H54 (cell line): ENCODE results near the gene TMC2.

ENCODE experiments used
- DNase-seq: peaks from one replicate; pipeline ENCODE4 v3.0.0; 2011; ENCODE audit warnings: low spot score, mixed read lengths; ENCODE audit not compliant: insufficient read length
- FAIRE-seq: peaks from 3 replicates; lab custom pipeline; 2011; peaks lifted over from hg19 to GRCh38; lab: Jason Lieb, UNC
- POLR2A ChIP-seq: IDR thresholded peaks from 2 replicates; pipeline ENCODE4 v1.6.1; 2011; ENCODE audit warnings: low read depth, mild to moderate bottlenecking, low read length

Gene TMC2

DNA sequence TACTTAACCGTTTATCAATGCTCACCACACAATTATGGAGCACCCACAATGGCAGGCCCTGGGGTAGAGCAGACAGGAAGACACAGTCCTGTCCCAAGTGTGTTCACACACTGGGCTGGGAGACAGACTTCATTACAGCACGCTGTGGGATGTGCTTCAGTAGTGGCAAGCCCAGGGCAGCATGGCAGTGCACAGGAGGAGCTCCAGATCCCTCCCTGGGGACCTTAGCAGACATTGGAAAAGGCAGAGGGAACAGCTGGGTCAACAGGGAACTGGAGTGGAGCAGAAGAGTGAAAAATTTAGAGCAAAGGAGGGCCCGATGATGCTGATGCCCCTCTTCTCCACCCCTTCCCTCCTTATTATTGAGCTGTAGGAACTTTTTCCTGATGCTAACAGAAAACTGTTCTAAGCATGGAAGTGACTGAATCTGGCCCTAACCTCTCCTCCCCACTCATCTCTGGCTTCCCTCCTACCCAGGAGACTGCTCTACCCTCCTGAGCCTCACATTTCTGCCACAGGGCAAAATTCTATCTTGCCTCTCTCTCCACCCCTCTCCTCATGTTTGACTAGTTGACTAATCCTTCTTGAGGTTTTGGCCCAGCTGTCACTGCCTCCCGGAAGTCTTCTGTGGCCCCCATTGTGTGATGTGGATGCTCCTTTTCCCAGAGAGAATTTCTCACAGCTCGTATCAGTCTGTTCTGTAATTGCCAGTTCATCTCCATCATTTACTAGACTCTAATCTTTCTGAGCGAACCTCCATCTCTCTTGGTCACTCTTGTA is 74.8 kb downstream of the TMC2 start:
- no peak for FAIRE-seq
- no peak for DNase-seq
- TF ChIP-seq POLR2A, result no peak

DNA sequence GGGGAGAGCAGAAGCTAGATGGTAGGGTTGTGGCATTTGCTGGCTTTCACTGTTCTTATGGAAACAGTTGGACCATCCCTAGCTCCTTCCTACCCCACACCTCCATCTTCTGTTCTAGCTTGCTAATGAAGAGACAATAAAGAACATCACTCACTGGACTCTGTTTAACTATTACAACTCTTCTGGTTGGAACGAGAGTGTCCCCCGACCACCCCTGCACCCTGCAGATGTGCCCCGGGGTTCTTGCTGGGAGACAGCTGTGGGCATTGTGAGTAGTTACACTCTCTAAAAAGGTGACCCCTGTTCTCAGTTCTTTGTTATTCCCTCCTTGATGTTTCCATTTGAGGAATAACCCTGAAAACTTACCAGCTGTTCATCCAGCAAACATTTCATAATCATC is 75.7 kb downstream of the TMC2 start:
- FAIRE-seq (no peak), DNase-seq (no peak)

DNA sequence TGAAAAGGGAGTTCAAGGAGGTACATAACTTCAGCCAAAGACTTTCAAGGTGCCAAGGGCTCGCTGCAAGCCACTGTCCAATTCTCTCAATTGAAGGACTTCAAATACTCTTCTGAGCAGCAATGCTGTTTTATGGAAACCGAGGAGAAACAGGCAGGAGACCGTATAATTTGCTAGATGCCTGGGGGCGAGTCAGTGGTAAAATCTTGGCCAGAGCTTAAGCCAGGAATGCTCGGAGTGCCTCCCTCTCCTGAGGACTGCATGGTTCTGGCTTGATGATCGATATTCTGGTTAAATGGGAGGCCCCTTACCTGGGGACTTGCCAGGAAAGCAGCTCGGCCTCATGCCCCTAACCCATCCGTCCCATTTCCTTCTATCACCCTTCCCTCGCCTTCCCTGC is 80.3 kb downstream of the TMC2 start:
- FAIRE-seq, result no peak
- TF ChIP-seq POLR2A, result no peak
- DNase-seq, result no peak

More for the DNA sequence above, 75.7 kb downstream of the TMC2 start:
- TF ChIP-seq POLR2A, result no peak

DNA sequence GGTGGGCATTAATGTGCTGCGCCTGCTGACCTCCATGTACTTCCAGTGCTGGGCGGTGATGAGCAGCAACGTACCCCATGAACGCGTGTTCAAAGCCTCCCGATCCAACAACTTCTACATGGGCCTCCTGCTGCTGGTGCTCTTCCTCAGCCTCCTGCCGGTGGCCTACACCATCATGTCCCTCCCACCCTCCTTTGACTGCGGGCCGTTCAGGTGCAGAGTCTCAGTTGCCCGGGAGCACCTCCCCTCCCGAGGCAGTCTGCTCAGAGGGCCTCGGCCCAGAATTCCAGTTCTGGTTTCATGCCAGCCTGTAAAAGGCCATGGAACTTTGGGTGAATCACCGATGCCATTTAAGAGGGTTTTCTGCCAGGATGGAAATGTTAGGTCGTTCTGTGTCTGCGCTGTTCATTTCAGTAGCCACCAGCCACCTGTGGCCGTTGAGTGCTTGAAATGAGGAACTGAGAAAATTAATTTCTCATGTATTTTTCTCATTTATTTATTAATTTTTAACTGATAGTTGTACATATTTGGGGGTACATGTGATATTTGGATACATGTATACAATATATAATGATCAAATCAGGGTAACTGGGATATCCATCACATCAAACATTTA is 80.8 kb downstream of the TMC2 start:
- DNase-seq, result no peak
- no peak for FAIRE-seq
- TF ChIP-seq POLR2A, result no peak

DNA sequence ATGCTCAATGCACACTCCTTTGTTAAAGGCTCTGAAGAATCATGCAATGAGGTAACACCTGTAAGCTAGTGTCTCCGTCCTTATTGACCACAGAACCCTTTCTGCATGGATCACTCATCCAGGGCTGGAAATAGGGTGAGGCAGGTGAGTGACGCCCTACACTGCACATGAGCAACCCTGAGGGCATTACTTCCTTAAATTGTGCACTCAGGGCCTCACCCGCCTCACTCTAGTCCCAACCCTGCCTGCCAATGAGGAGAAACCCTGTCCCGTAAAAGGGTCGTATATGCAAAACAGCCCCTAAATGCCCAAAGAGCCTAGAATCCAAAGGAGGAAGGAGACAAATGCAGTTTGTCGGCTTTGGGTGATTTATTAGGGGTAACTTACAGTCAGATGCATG is 82.4 kb downstream of the TMC2 start:
- no peak for DNase-seq
- no peak for FAIRE-seq

DNA sequence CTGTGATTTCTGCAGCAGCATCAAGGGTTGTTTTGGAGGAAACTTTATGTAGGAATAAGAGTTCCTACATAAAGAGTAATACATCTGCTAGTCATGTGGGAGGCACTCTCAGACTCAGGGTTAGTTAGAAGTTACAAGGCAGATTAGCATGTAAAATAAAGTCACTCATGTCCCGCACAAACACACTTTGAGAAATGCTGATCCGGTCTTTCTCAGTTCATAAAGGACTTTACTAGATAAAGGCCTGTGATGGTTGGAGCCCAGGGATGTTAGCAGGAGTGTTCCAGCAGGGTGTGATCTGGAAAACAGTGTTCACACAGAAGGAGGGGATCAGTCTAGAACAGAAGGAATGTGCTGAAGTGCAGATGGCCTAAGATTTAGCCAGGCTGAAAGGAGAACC is 83.0 kb downstream of the TMC2 start:
- FAIRE-seq (no peak), DNase-seq (no peak)
- no peak for TF ChIP-seq POLR2A

More for the DNA sequence above, 82.4 kb downstream of the TMC2 start:
- TF ChIP-seq POLR2A, result no peak

DNA sequence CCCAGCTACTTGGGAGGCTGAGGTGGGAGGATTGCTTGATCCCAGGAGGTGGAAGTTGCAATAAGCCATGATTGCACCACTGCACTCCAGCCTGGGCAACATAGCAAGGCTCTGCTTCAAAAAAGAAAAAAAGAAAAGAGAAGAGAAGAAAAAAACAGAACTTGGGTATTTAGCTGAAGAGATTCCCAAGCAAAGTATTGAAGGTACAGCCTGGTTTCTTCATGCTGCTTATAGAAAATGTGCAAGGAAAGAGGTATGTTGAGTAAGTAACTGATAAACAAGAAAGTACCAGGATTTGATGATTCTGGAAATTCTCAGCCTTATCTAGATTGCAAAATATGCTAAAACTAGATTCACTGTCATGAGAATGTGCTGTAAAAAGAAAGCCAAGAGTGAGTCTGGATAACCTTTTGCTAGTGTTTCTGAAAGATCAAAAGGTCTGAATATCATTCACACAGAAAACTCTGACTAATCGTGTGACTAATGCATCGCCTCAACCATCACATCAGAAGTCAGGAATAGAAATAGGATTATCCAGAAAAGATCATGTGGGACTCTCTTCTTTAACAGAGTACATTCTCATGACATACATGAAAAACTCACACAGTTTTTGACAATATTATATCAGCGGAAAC is 83.7 kb downstream of the TMC2 start:
- TF ChIP-seq POLR2A, result no peak
- DNase-seq, result no peak
- no peak for FAIRE-seq

DNA sequence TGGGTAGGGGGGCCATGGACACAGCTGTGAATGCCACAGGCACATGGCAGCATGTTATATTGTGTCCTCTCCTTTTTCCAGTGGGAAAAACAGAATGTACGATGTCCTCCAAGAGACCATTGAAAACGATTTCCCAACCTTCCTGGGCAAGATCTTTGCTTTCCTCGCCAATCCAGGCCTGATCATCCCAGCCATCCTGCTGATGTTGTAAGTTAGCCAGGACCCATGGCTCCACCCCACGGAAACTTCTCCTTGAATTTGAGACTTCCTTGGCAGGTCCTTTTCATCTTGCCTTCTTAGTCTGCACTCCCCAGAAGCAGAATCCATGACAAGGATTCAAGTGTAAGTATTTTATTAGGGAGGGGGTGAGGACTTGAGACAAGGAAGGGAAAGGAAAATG is 87.8 kb downstream of the TMC2 start:
- FAIRE-seq (no peak), DNase-seq (no peak)
- TF ChIP-seq POLR2A, result no peak

DNA sequence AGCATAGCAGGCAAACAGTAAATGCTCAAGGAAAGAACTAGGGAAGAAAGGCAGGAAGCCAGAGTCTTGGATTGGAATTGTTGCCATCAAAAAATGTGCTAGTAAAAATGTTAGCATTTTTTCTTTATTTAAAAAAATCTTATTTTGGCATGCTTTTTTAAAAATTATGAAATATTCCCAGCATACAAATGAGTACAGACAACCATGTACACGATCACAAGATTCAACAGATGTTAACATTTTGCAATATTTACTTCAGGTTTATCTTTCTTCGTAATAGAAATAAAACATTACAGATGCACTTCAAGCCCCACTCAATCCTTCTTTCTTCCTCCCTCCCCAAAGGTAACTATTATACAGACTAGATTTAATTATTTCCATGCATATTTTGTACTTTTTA is 88.7 kb downstream of the TMC2 start:
- TF ChIP-seq POLR2A, result no peak
- DNase-seq (no peak), FAIRE-seq (no peak)

DNA sequence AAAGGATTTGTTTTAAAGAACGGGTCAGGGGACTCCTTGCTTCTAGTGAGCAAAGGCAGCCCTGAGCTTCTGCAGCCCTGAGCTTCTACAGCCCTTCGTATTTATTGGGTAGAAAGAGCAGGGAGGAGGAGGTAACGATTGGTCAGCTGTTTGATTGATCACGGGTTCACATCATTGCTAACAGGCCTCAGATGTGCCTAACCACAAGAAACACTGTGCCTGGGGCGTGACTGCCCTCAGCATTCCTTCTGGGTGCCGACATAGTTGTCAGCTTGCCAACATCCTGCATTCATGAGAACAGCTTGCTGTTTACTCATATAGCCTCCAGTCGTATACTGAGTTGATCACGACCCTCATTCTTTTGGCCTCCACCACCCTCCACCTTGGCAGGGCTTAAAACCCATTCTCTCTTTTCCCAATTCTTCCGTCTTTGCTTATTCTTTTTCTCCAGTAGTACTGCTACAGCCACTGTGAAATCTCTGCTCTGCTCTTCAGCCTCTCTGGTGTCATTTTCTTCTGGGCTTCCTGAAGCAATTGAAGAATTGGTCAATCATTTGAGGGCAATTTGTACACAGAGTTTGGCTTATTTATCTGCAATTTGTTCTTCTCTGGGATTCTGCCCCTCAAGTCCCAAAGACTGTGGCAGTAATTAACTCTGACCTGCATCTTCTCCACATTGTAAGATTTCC is 90.6 kb downstream of the TMC2 start:
- FAIRE-seq, result peak; percentile 36

DNA sequence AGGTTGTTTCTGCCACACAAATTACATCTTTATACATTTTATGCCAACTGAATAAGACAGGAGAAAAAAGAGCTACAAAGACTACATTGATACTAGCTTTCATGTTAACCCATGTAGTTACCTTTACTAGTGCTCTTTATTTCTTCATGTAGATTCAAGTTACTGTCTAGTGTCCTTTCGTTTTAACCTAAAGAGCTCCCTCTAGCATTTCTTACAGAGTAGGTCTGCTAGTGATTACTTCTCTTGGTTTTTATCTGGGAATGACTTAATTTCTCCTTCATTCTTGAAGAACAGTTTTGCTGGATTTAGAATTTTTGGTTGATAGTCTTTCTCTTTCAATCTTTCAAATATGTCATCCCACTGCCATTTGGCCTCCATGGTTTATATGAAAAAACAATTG is 94.9 kb downstream of the TMC2 start:
- no peak for TF ChIP-seq POLR2A
- DNase-seq, result no peak
- no peak for FAIRE-seq

More for the DNA sequence above, 90.6 kb downstream of the TMC2 start:
- DNase-seq, result no peak
- no peak for TF ChIP-seq POLR2A

DNA sequence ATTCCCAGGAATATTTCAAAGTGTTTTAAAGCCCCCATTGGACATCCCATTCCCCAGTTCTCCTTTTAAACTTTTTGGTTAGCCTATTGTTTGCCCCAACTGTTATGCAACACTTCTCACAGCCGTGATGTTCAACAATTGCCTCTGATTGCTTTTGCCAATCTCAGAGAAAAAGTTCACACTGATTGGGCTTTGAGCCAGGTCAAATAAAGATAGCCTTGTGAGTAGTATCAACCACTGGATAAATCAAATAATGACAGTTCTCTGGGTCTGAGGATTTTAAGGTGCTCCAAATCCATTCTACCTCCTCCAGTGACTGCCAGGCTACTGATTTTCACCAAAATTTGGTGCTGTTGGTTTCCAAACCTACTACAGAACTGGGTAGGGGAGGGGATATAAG is 97.0 kb downstream of the TMC2 start:
- FAIRE-seq (no peak), DNase-seq (no peak)
- no peak for TF ChIP-seq POLR2A

DNA sequence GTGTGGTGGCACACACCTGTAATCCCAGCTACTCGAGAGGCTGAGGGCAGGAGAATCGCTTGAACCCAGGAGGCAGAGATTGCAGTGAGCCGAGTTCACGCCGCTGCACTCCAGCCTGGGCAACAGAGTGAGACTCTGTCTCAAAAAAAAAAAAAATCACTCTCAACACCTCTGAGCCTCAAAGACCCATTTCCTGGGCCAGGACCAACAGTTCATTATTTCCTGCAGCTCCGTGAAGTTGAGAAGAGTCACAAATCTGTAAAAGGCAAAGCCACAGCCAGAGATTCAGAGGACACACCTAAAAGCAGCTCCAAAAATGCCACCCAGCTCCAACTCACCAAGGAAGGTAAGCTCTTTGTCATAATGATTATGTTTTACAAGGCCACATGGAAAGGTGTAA is 100.9 kb downstream of the TMC2 start:
- DNase-seq, result no peak
- no peak for FAIRE-seq
- no peak for TF ChIP-seq POLR2A

DNA sequence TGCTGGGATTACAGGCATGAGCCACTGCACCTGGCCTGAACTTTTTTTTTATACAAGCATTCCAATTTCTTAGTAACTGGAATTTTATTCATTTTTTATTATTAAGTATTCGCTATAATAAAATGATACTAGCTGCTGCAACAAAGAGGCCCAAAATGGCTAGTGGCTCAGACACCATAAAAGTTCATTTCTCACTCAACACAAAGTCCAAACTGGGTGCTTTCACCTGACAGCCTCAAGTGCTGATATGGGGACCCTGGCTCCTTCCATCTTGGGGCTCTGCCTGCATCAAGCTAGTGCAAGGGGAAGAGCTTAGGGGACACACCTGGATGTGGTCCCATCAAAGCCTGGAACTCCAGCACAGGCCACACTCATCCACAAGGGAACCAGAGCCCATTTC is 103.9 kb downstream of the TMC2 start:
- no peak for TF ChIP-seq POLR2A
- DNase-seq, result no peak
- FAIRE-seq, result no peak
